Endometrial microvascular endothelial cells (primary cell): Measurements from ENCODE around the gene CCL26. TPM values are rescaled to one million over a fixed set of nuclear protein-coding genes. Genes with fewer than 3 reads are reported as not detected.

ENCODE experiments used
- in situ Hi-C: cut with HindIII; loops from 2 replicates; pipeline ENCODE4 v1.10.0; 2017; ENCODE audit warnings: low sequenced_read_pairs, low pct_unique_long_range_greater_than_20kb; ENCODE audit errors: inconsistent ontology term
- total RNA-seq: library from RNA; depleted of rRNA; stranded (reverse); fragments of >200 nt; gene quantifications from one replicate; pipeline ENCODE4 v1.2.3, GENCODE V29; 2015; ENCODE audit errors: inconsistent ontology term

Gene CCL26
- not detected for total RNA-seq

- in situ Hi-C loops: no loop called here
These were observed at the start of gene CCL26 for GRCh38 chr7:75772081-75773077. Gene CCL26 (minus strand): TSS chr7:75772211. CDS start chr7:75772176, 35 bp downstream.

- in situ Hi-C loops: no loop called here
These were observed 48.7 kb upstream of the CCL26 start for GRCh38 chr7:75820688-75821087.

- in situ Hi-C loops: no loop called here
These were observed 47.7 kb upstream of the CCL26 start for GRCh38 chr7:75819711-75820110.

GRCh38 chr7:75818472-75818871 is 46.5 kb upstream of the CCL26 start:
- in situ Hi-C loops: no loop called here

- in situ Hi-C loops: no loop called here
These were observed 45.1 kb upstream of the CCL26 start for GRCh38 chr7:75817116-75817515.

GRCh38 chr7:75815418-75816064 is 43.5 kb upstream of the CCL26 start:
- in situ Hi-C loops: no loop called here

GRCh38 chr7:75814407-75814947 is 42.5 kb upstream of the CCL26 start:
- in situ Hi-C loops: no loop called here

GRCh38 chr7:75813781-75814236 is 41.8 kb upstream of the CCL26 start, which contains the start of gene CCL24:
Gene CCL24 (minus strand): TSS chr7:75813806. CDS start chr7:75813715, 91 bp downstream.
- in situ Hi-C loops: no loop called here

- in situ Hi-C loops: no loop called here
These were observed 41.1 kb upstream of the CCL26 start for GRCh38 chr7:75813084-75813483.

GRCh38 chr7:75811894-75812678 is 40.1 kb upstream of the CCL26 start:
- in situ Hi-C loops: no loop called here

GRCh38 chr7:75809396-75809795 is 37.4 kb upstream of the CCL26 start:
- in situ Hi-C loops: no loop called here

GRCh38 chr7:75808106-75808505 is 36.1 kb upstream of the CCL26 start:
- in situ Hi-C loops: no loop called here

GRCh38 chr7:75807452-75807851 is 35.4 kb upstream of the CCL26 start:
- in situ Hi-C loops: no loop called here

- in situ Hi-C loops: no loop called here
These were observed 34.7 kb upstream of the CCL26 start for GRCh38 chr7:75806560-75807307.

GRCh38 chr7:75804705-75805104 is 32.7 kb upstream of the CCL26 start:
- in situ Hi-C loops: no loop called here

- in situ Hi-C loops: no loop called here
These were observed 32.0 kb upstream of the CCL26 start for GRCh38 chr7:75804004-75804403.

GRCh38 chr7:75802552-75802821 is 30.5 kb upstream of the CCL26 start:
- in situ Hi-C loops: no loop called here

- in situ Hi-C loops: no loop called here
These were observed 26.8 kb upstream of the CCL26 start for GRCh38 chr7:75798770-75799169.
